ENCODE data around the gene MYLK4.

The MYLK4 gene

DNA sequence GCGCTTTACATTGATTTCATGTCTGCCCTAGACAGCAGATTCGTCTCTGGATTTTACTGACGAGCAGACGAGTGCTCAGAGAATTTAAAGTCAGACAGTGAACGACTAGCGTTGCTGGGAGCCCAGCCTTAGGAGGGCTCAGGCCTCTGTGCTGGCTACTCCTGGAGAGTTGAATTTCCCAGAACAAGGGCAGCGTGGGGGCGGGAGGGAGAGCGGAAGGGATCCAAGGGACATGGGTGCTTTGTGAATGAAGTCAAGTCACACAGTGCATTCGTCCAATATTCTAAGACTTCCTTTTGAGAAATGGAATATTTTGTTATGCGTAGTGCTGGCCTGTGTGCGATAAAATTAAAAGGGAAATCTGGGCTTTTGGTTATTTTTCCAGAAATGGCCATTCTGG lies 126.5 kb downstream of the MYLK4 start:
- Histone ChIP-seq H2AFZ (no peak overlapping the region), H3K4me3 (ENCODE audit: low read depth, low read length) (no peak overlapping the region), H3K36me3 (ENCODE audit: control insufficient read depth, insufficient read depth, low read length) (no peaks in the 10 kb centered on the region), H3K9me3 (ENCODE audit: control insufficient read depth, low read length) (no peaks in the 10 kb centered on the region), H3K27ac (no peak overlapping the region), H3K4me2 (ENCODE audit: low read length) (no peak overlapping the region), H3K9ac (no peak overlapping the region), H3K79me2 (no peaks in the 10 kb centered on the region), H3K4me1 (no peaks in the 10 kb centered on the region), H3K27me3 (ENCODE audit: control insufficient read depth, insufficient read depth, low read length) (no peaks in the 10 kb centered on the region)
- TF ChIP-seq, protein P1, sequence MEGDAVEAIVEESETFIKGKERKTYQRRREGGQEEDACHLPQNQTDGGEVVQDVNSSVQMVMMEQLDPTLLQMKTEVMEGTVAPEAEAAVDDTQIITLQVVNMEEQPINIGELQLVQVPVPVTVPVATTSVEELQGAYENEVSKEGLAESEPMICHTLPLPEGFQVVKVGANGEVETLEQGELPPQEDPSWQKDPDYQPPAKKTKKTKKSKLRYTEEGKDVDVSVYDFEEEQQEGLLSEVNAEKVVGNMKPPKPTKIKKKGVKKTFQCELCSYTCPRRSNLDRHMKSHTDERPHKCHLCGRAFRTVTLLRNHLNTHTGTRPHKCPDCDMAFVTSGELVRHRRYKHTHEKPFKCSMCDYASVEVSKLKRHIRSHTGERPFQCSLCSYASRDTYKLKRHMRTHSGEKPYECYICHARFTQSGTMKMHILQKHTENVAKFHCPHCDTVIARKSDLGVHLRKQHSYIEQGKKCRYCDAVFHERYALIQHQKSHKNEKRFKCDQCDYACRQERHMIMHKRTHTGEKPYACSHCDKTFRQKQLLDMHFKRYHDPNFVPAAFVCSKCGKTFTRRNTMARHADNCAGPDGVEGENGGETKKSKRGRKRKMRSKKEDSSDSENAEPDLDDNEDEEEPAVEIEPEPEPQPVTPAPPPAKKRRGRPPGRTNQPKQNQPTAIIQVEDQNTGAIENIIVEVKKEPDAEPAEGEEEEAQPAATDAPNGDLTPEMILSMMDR (IDR thresholded peaks at IDR 0.05), result no peak

DNA sequence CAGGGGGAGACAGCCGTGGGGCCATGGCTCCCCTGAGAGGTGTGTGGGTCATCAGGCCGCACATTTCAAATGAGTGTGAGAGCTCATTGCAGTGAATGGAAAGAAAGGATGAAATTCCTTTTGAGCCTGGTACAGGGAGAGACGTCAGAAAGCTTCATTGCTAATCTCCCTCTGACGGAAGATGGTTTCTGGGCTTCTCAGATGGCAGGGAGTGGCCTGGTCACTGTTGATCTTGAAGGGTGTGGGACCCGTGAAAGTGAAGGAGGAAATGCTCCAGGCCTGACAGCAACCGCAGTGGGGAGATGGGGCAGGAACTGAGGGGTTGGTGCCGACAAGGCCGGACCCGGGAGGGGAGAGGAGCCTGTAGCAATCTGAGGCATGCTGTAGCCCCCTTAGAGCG lies 127.4 kb downstream of the MYLK4 start:
- no peak overlapping the region for H3K9ac ChIP-seq
- no peaks in the 10 kb centered on the region for H3K79me2 ChIP-seq
- H3K4me2 ChIP-seq (ENCODE audit: low read length), result no peak overlapping the region
- no peaks in the 10 kb centered on the region for H3K9me3 ChIP-seq (ENCODE audit: control insufficient read depth, low read length)
- H2AFZ ChIP-seq, result no peak overlapping the region
- no peak overlapping the region for H3K4me3 ChIP-seq (ENCODE audit: low read depth, low read length)
- H3K36me3 ChIP-seq (ENCODE audit: control insufficient read depth, insufficient read depth, low read length), result no peaks in the 10 kb centered on the region
- no peaks in the 10 kb centered on the region for H3K27me3 ChIP-seq (ENCODE audit: control insufficient read depth, insufficient read depth, low read length)
- H3K27ac ChIP-seq, result no peak overlapping the region
- TF ChIP-seq, protein P1 (IDR thresholded peaks at IDR 0.05), result no peak
- H3K4me1 ChIP-seq, result no peaks in the 10 kb centered on the region

DNA sequence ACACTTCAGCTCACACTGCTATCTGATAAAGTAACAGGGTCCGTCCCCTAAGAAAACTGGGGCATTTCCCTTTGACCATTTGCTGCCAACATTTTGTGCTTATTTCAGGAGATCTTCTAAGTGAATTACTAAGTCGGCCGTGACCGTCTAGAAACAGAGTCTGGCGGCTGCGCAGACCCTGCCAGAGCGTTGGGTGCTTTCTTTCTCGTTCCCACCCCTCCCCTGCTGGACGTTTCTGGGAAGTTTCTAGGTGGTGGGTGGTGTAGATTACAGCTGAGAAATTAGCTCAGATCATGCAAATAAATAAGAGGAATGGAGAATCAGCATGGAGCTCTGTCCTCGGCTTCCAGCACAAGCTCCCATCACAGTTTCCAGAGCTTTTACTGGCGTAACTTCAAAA lies 128.1 kb downstream of the MYLK4 start:
- H3K9ac ChIP-seq, result no peak overlapping the region
- no peaks in the 10 kb centered on the region for H3K79me2 ChIP-seq
- no peaks in the 10 kb centered on the region for H3K9me3 ChIP-seq (ENCODE audit: control insufficient read depth, low read length)
- H3K4me1 ChIP-seq, result no peaks in the 10 kb centered on the region
- H2AFZ ChIP-seq, result peak overlapping the region; percentile 80
- no peak overlapping the region for H3K27ac ChIP-seq
- no peaks in the 10 kb centered on the region for H3K27me3 ChIP-seq (ENCODE audit: control insufficient read depth, insufficient read depth, low read length)
- no peaks in the 10 kb centered on the region for H3K36me3 ChIP-seq (ENCODE audit: control insufficient read depth, insufficient read depth, low read length)
- peak overlapping the region; percentile 24 for H3K4me3 ChIP-seq (ENCODE audit: low read depth, low read length)
- peak overlapping the region; percentile 55 for H3K4me2 ChIP-seq (ENCODE audit: low read length)
- TF ChIP-seq, protein P1 (IDR thresholded peaks at IDR 0.05), result no peak

DNA sequence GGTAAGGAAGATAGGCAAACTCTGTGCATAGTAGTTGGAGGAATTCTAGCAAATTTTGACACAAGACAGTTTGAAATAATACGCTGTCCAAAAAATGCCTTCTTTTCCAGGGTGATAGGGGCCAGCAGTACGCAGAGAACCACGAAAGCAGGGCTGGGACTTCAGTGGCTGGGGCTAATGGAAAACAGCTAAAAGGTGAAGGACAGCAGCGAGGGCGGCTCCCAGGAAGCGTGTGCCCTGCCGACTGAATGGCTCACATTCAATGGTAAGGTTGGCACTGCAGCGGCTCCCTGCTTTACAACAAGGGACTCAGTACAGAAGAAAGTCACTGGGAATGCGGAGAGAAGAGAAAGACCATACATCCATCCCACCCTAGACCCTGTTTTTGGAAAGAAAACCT lies 131.1 kb downstream of the MYLK4 start:
- Histone ChIP-seq H3K9ac (no peak overlapping the region), H3K4me1 (no peaks in the 10 kb centered on the region), H3K27ac (no peak overlapping the region), H3K4me3 (ENCODE audit: low read depth, low read length) (no peak overlapping the region), H2AFZ (no peak overlapping the region), H3K4me2 (ENCODE audit: low read length) (no peak overlapping the region), H3K79me2 (no peaks in the 10 kb centered on the region), H3K27me3 (ENCODE audit: control insufficient read depth, insufficient read depth, low read length) (no peaks in the 10 kb centered on the region), H3K36me3 (ENCODE audit: control insufficient read depth, insufficient read depth, low read length) (no peaks in the 10 kb centered on the region), H3K9me3 (ENCODE audit: control insufficient read depth, low read length) (no peaks in the 10 kb centered on the region)
- TF ChIP-seq, protein P1 (IDR thresholded peaks at IDR 0.05), result no peak

DNA sequence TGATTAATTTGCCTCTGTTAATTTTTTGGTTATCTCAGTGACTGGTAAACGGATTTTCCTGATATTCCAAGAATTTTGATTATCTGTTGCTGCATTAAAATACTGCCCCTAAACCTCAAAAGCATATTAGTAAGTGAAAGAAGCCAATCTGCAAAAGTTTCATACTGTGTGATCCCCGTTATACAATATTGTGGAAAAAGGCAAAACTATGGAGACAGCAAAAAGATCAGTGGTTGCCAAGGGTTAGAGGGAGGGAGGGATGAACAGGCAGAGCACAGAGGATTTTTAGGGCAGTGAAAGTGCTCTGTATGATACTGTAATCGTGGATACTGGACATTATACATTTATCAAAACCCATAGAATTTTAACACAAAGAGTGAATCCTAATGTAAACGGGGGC lies 133.0 kb downstream of the MYLK4 start:
- TF ChIP-seq, protein P1 (IDR thresholded peaks at IDR 0.05), result no peak
- no peak overlapping the region for H3K4me3 ChIP-seq (ENCODE audit: low read depth, low read length)
- H3K9ac ChIP-seq, result no peak overlapping the region
- H2AFZ ChIP-seq, result no peak overlapping the region
- H3K4me2 ChIP-seq (ENCODE audit: low read length), result no peak overlapping the region
- H3K9me3 ChIP-seq (ENCODE audit: control insufficient read depth, low read length), result no peaks in the 10 kb centered on the region
- H3K27ac ChIP-seq, result no peak overlapping the region
- H3K36me3 ChIP-seq (ENCODE audit: control insufficient read depth, insufficient read depth, low read length), result no peaks in the 10 kb centered on the region
- no peaks in the 10 kb centered on the region for H3K4me1 ChIP-seq
- no peaks in the 10 kb centered on the region for H3K79me2 ChIP-seq
- no peaks in the 10 kb centered on the region for H3K27me3 ChIP-seq (ENCODE audit: control insufficient read depth, insufficient read depth, low read length)
